ENCODE data around the gene KCNT2. TPM values are rescaled to one million over a fixed set of nuclear protein-coding genes. Genes with fewer than 3 reads are reported as not detected.
A peak's percentile ranks its signal among the peaks of the same experiment; 100 is the strongest.

Gene KCNT2
- total and polyA plus RNA-seq, 4 donors = 1.7 to 11.2 (median 6.8) TPM

DNA sequence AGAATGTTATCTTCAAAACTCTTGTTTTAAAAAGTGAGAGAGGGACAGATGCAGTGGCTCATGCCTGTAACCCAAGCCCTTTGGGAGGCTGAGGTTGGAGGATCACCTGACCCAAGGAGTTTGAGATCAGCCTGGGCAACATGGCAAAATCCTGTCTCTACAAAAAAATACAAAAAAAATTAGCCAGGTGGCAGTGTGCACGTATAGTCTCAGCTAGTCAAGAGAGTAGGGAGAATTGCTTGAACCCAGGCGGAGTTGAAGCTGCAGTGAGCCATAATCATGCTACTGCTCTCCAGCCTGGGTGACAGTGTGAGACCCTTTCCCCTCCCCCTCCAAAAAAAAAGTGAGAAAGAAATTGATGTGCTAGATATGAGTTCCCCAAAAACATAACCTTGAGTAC is 131.0 kb downstream of the KCNT2 start:
- Histone ChIP-seq H3K27ac (ENCODE audit: low read depth in 1 of 2, low read length in 2 of 2) (no peak overlapping the region), H3K4me1 (ENCODE audit: control insufficient read depth in 4 of 4, insufficient read depth in 4 of 4, low read length in 3 of 4) (no peaks in the 10 kb centered on the region), H3K36me3 (ENCODE audit: control insufficient read depth in 4 of 4, insufficient read depth in 3 of 4, low read depth in 1 of 4, low read length in 3 of 4) (peaks cover 0 to 8% (median 2%) of the 10 kb centered on the region in 4 donors), H3K27me3 (ENCODE audit: control insufficient read depth in 4 of 4, insufficient read depth in 4 of 4, low read length in 3 of 4) (no peaks in the 10 kb centered on the region), H3K4me3 (ENCODE audit: low read depth in 1 of 3, low read length in 3 of 3) (no peak overlapping the region), H3K9me3 (ENCODE audit: control insufficient read depth in 4 of 4, low read length in 3 of 4) (no peaks in the 10 kb centered on the region), H3K9ac (ENCODE audit: low read depth in 1 of 2, low read length in 2 of 2) (no peak overlapping the region)
- TF ChIP-seq GABPA (IDR thresholded peaks at IDR 0.05 in 1 of 2, conservative IDR thresholded peaks at IDR 0.05 in 1 of 2) = no peak
- TF ChIP-seq RAD21 (IDR thresholded peaks at IDR 0.05) = peak in 1 of 2 donors; percentile 28
- 90% methylated on average over 2 of the region's 2 CpGs for WGBS
- no peak for DNase-seq (ENCODE audit: low spot score)

DNA sequence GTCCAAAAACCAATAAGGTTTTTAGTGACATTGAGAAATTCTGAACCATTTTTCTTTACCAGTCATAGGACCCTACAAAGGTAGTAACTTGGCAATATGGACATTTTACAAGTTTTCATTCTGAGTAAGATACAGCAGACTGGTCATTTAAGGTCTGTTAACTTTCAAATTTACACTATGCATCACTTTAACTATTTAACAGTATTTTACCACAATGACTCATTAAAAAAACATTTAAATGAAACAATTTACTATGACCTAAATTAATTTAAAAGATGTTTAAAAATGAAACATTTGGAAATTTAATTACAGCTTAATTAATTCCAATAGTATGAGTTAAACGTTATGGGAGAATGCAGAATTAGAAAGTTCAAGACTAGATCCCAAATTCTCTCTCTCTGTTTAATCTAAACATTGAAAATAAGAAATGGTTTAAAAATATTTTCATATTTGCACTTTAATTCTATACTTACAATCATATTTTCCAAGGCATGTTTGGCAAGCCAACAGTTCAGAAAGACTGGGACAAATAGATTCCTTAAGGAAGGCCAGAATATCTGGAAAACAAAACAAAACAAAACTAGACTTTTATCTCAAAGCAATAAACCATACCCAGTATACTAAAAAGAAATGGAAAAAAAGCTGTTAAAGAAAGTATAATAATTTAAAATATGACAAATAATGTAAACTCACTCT is 140.9 kb downstream of the KCNT2 start:
- Histone ChIP-seq H3K36me3 (ENCODE audit: control insufficient read depth in 4 of 4, insufficient read depth in 3 of 4, low read depth in 1 of 4, low read length in 3 of 4) (peaks cover 0 to 9% (median under 1%) of the 10 kb centered on the region in 4 donors), H3K4me3 (ENCODE audit: low read depth in 1 of 3, low read length in 3 of 3) (no peak overlapping the region), H3K9me3 (ENCODE audit: control insufficient read depth in 4 of 4, low read length in 3 of 4) (no peaks in the 10 kb centered on the region), H3K4me1 (ENCODE audit: control insufficient read depth in 4 of 4, insufficient read depth in 4 of 4, low read length in 3 of 4) (no peaks in the 10 kb centered on the region), H3K9ac (ENCODE audit: low read depth in 1 of 2, low read length in 2 of 2) (no peak overlapping the region), H3K27ac (ENCODE audit: low read depth in 1 of 2, low read length in 2 of 2) (no peak overlapping the region), H3K27me3 (ENCODE audit: control insufficient read depth in 4 of 4, insufficient read depth in 4 of 4, low read length in 3 of 4) (no peaks in the 10 kb centered on the region)
- no peak for DNase-seq (ENCODE audit: low spot score)
- TF ChIP-seq, protein P1, sequence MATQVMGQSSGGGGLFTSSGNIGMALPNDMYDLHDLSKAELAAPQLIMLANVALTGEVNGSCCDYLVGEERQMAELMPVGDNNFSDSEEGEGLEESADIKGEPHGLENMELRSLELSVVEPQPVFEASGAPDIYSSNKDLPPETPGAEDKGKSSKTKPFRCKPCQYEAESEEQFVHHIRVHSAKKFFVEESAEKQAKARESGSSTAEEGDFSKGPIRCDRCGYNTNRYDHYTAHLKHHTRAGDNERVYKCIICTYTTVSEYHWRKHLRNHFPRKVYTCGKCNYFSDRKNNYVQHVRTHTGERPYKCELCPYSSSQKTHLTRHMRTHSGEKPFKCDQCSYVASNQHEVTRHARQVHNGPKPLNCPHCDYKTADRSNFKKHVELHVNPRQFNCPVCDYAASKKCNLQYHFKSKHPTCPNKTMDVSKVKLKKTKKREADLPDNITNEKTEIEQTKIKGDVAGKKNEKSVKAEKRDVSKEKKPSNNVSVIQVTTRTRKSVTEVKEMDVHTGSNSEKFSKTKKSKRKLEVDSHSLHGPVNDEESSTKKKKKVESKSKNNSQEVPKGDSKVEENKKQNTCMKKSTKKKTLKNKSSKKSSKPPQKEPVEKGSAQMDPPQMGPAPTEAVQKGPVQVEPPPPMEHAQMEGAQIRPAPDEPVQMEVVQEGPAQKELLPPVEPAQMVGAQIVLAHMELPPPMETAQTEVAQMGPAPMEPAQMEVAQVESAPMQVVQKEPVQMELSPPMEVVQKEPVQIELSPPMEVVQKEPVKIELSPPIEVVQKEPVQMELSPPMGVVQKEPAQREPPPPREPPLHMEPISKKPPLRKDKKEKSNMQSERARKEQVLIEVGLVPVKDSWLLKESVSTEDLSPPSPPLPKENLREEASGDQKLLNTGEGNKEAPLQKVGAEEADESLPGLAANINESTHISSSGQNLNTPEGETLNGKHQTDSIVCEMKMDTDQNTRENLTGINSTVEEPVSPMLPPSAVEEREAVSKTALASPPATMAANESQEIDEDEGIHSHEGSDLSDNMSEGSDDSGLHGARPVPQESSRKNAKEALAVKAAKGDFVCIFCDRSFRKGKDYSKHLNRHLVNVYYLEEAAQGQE (IDR thresholded peaks at IDR 0.05) = no peak
- TF ChIP-seq SP1 (IDR thresholded peaks at IDR 0.05) (no peak), FOXA1 (IDR thresholded peaks at IDR 0.05) (no peak), EGR1 (IDR thresholded peaks at IDR 0.05; ENCODE audit: low read depth in 2 of 2) (no peak), HNF4A (conservative IDR thresholded peaks at IDR 0.05) (no peak), RXRA (IDR thresholded peaks at IDR 0.05) (no peak), JUND (IDR thresholded peaks at IDR 0.05) (no peak), TAF1 (conservative IDR thresholded peaks at IDR 0.05) (no peak), RAD21 (IDR thresholded peaks at IDR 0.05) (no peak), HNF4G (IDR thresholded peaks at IDR 0.05) (no peak), NR2F2 (IDR thresholded peaks at IDR 0.05) (no peak)
- TF ChIP-seq, protein P2, sequence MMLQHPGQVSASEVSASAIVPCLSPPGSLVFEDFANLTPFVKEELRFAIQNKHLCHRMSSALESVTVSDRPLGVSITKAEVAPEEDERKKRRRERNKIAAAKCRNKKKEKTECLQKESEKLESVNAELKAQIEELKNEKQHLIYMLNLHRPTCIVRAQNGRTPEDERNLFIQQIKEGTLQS (IDR thresholded peaks at IDR 0.05) = no peak
- TF ChIP-seq, protein P3, sequence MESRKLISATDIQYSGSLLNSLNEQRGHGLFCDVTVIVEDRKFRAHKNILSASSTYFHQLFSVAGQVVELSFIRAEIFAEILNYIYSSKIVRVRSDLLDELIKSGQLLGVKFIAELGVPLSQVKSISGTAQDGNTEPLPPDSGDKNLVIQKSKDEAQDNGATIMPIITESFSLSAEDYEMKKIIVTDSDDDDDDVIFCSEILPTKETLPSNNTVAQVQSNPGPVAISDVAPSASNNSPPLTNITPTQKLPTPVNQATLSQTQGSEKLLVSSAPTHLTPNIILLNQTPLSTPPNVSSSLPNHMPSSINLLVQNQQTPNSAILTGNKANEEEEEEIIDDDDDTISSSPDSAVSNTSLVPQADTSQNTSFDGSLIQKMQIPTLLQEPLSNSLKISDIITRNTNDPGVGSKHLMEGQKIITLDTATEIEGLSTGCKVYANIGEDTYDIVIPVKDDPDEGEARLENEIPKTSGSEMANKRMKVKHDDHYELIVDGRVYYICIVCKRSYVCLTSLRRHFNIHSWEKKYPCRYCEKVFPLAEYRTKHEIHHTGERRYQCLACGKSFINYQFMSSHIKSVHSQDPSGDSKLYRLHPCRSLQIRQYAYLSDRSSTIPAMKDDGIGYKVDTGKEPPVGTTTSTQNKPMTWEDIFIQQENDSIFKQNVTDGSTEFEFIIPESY (IDR thresholded peaks at IDR 0.05) = no peak
- TF ChIP-seq, protein P4, sequence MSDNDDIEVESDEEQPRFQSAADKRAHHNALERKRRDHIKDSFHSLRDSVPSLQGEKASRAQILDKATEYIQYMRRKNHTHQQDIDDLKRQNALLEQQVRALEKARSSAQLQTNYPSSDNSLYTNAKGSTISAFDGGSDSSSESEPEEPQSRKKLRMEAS (IDR thresholded peaks at IDR 0.05) = no peak
- 86% methylated on average over 1 of the region's 1 CpG for WGBS

Data from liver (tissue), 9 donors.